ENCODE results near the gene ZSCAN21.

The ZSCAN21 gene

GRCh38 chr7:100111914-100112313 lies 62.3 kb downstream of the ZSCAN21 start:
- TF ChIP-seq CTCF (conservative IDR thresholded peaks at IDR 0.05; ENCODE audit: low read depth) = no peak
- no peak for DNase-seq (ENCODE audit: low spot score)
- ChIA-PET POLR2A (ENCODE audit: low non-redundant PET) (no interaction called here), CTCF (no interaction called here)
- peak overlapping the region; percentile 36 for H3K27ac ChIP-seq
